ENCODE data around the gene TCF20. TPM values are rescaled to one million over a fixed set of nuclear protein-coding genes. Genes with fewer than 3 reads are reported as not detected.

The TCF20 gene
- total RNA-seq, 1 experiment from 2014 or later = 41.4 TPM

GRCh38 chr22:42282252-42282942 is 11.9 kb upstream of the TCF20 start:
- DNase-seq (ENCODE audit: low read depth) = no peak

- DNase-seq (ENCODE audit: low read depth) = no peak
Measured at GRCh38 chr22:42281706-42282251, 11.3 kb upstream of the TCF20 start.

- no peak for DNase-seq (ENCODE audit: low read depth)
Measured at GRCh38 chr22:42281284-42281683, 10.8 kb upstream of the TCF20 start.

- no peak for DNase-seq (ENCODE audit: low read depth)
Measured at GRCh38 chr22:42280836-42281235, 10.4 kb upstream of the TCF20 start.

- no peak for DNase-seq (ENCODE audit: low read depth)
Measured at GRCh38 chr22:42280140-42280539, 9.7 kb upstream of the TCF20 start.

- no peak for DNase-seq (ENCODE audit: low read depth)
Measured at GRCh38 chr22:42279425-42280020, 9.1 kb upstream of the TCF20 start.

GRCh38 chr22:42277988-42278776 is 7.7 kb upstream of the TCF20 start:
- DNase-seq (ENCODE audit: low read depth) = no peak

- no peak for DNase-seq (ENCODE audit: low read depth)
Measured at GRCh38 chr22:42277232-42277753, 6.8 kb upstream of the TCF20 start.

GRCh38 chr22:42275970-42276369 is 5.5 kb upstream of the TCF20 start:
- no peak for DNase-seq (ENCODE audit: low read depth)

- DNase-seq (ENCODE audit: low read depth) = no peak
Measured at GRCh38 chr22:42275176-42275575, 4.7 kb upstream of the TCF20 start.

GRCh38 chr22:42273855-42274451 is 3.5 kb upstream of the TCF20 start:
- no peak for DNase-seq (ENCODE audit: low read depth)

GRCh38 chr22:42272431-42272999 is 2.1 kb upstream of the TCF20 start:
- no peak for DNase-seq (ENCODE audit: low read depth)

- DNase-seq (ENCODE audit: low read depth) = no peak
Measured at GRCh38 chr22:42271906-42272305, 1.5 kb upstream of the TCF20 start.

GRCh38 chr22:42271191-42271813 is 849 bp upstream of the TCF20 start:
- no peak for DNase-seq (ENCODE audit: low read depth)

- no peak for DNase-seq (ENCODE audit: low read depth)
Measured at GRCh38 chr22:42270176-42270509, 310 bp downstream of the TCF20 start.

GRCh38 chr22:42269432-42270175 is 849 bp downstream of the TCF20 start:
- peak; percentile 47 for DNase-seq (ENCODE audit: low read depth)

- no peak for DNase-seq (ENCODE audit: low read depth)
Measured at GRCh38 chr22:42268852-42269410, 1.5 kb downstream of the TCF20 start.

- no peak for DNase-seq (ENCODE audit: low read depth)
Measured at GRCh38 chr22:42265321-42265720, 5.1 kb downstream of the TCF20 start.

- no peak for DNase-seq (ENCODE audit: low read depth)
Measured at GRCh38 chr22:42263944-42264343, 6.5 kb downstream of the TCF20 start.

GRCh38 chr22:42262964-42263363 is 7.5 kb downstream of the TCF20 start:
- no peak for DNase-seq (ENCODE audit: low read depth)

Data from HT1080 (cell line).